Ovary (tissue), 3 donors: ENCODE results near the gene TCF12.

Source experiments
- POLR2A ChIP-seq: fragments of 450-650 bp; IDR thresholded peaks from one replicate; pipeline ENCODE4 v1.6.1; 2017; ENCODE audit warnings: antibody characterized with exemption, mild to moderate bottlenecking, moderate library complexity
- TF ChIP-seq, protein P1 (sequence below), 3 donors: fragments of 450-650 bp in 2 of 3; fragments of 200-600 bp in 1 of 3; IDR thresholded peaks; one replicate each; pipeline versions ENCODE4 v1.5.1 to v1.8.0; 2016 to 2022; ENCODE audit warnings: antibody characterized with exemption in 3 of 3, mild to moderate bottlenecking in 1 of 3
- donor health status: DM: no; HTN: no; CAD: no.

DNA sequence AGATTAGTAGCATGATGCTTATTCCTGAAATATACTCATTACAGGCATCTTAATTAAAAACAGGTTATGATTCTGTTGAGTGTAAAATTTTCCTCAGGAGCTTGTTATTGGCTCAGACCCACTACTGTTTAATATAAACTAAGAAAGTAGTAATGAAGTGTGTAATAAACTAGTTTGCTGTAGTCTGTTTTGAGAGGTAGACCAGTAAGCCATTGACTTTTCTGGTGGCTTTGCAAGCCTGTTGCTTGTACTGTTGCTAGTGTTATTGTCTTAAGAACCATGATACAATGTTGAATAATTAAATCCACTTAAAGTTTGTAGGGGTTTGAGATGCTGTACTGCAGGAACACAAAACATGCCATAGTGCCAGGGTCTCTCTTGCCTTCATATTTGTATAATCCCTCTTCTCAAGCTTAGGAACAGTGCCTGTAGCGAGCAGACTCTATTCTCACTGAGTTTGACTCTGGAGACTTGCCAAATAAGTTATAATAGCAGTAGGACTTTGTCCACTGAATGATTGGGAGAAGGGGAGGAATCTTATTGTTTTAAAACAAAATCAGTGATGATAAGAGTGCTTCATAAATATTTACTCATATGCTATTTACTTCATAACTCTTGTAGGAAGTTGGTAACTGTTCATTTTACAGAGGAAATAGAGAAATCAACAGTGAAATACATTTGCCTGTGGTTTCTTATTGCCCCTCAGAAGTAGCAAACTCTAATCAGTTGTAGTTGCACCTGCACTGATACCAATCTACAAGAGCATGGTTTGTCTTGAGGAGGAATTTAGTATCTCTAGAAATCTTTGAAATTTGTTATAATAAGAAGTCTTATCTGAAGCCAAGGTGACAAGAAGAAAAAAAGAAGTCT is 13.4 kb downstream of the TCF12 start:
- TF ChIP-seq, protein P1, sequence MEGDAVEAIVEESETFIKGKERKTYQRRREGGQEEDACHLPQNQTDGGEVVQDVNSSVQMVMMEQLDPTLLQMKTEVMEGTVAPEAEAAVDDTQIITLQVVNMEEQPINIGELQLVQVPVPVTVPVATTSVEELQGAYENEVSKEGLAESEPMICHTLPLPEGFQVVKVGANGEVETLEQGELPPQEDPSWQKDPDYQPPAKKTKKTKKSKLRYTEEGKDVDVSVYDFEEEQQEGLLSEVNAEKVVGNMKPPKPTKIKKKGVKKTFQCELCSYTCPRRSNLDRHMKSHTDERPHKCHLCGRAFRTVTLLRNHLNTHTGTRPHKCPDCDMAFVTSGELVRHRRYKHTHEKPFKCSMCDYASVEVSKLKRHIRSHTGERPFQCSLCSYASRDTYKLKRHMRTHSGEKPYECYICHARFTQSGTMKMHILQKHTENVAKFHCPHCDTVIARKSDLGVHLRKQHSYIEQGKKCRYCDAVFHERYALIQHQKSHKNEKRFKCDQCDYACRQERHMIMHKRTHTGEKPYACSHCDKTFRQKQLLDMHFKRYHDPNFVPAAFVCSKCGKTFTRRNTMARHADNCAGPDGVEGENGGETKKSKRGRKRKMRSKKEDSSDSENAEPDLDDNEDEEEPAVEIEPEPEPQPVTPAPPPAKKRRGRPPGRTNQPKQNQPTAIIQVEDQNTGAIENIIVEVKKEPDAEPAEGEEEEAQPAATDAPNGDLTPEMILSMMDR (IDR thresholded peaks at IDR 0.05) = no peak
- TF ChIP-seq POLR2A = no peak
